ENCODE results near the gene AUTS2.

Gene AUTS2

DNA sequence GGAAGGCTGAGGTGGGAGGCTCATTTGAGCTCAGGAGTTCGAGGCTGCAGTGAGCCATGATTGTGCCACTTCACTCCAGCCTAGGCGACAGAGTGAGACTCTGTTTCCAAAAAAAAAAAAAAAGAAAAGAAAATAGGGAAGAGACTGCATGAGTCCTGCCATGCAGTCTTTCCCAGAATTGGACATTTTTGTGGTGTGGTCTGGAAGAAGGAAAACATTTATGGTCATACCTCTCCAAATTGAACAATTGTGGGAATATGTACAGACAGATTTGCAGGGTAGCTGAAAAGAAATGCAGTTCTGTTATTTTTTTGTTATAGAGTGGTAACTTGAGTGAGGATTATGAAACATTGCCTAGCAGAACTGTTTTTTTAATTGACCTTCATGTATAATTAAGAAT is 198.1 kb downstream of the AUTS2 start:
- TF ChIP-seq ZNF274 (IDR thresholded peaks at IDR 0.05; ENCODE audit: low read length) (no peak), ZNF274 (tag by site-specific recombination; IDR thresholded peaks at IDR 0.05; ENCODE audit: borderline replicate concordance) (no peak), IKZF3 (tag by site-specific recombination; IDR thresholded peaks at IDR 0.05) (no peak)
- Histone ChIP-seq H3K9me3 (ENCODE audit: control insufficient read depth, insufficient read depth, low read depth, low read length) (no peaks in the 10 kb centered on the region), H3K4me1 (ENCODE audit: control insufficient read depth, insufficient read depth, low read length) (peaks cover 17% of the 10 kb centered on the region), H3K27ac (ENCODE audit: extremely low read depth, low read depth, low read length) (no peak overlapping the region), H3K36me3 (ENCODE audit: control insufficient read depth in 2 of 2, insufficient read depth in 1 of 2, low read length in 2 of 2) (no peaks in the 10 kb centered on the region), H3K4me3 (ENCODE audit: low read depth, low read length) (no peak overlapping the region)
- POLR2A ChIA-PET, result no interaction called here
- CTCF ChIA-PET, result no interaction called here

DNA sequence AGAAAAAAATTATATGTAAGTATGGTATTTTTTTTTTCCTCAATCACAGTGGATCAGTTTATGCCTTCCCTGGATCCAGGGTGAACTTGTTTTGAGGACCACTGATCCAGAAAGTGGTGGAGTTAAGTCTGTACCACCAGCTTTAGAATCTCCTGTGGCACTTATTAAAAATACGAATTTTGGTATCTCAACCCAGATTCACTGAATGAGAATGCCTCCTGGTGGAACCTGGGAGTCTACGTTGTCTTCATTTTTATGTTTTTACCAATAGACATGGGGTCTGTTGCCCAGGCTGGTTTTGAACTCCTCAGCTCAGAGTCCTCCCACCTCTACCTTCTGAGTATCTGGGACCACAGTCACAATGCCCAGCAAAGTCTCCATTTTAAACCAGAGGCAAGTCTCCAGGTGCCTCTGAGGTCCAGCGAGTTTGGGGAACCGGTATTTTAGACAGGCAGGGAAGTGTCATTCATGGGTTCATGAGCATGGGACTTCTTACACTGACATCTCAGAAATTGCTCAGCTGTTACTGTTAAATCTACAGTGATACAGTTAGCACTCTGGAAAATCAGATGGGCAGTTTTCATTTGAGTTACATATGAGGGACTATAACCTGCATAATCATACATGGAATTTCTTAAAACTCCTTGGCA is 200.9 kb downstream of the AUTS2 start:
- no peaks in the 10 kb centered on the region for H3K36me3 ChIP-seq (ENCODE audit: control insufficient read depth in 2 of 2, insufficient read depth in 1 of 2, low read length in 2 of 2)
- peaks cover 44% of the 10 kb centered on the region for H3K4me1 ChIP-seq (ENCODE audit: control insufficient read depth, insufficient read depth, low read length)
- no peak overlapping the region for H3K27ac ChIP-seq (ENCODE audit: extremely low read depth, low read depth, low read length)
- CTCF ChIA-PET, result interaction anchor here (0.6 to 1.0 kb wide), 4 partner anchors 17 to 180 kb away, joined by 3 to 7 read pairs (median 3); no protein-coding TSS in a partner anchor
- TF ChIP-seq ZSCAN16 (tag by site-specific recombination; IDR thresholded peaks at IDR 0.05) (no peak), MEIS1 (CRISPR knock-in tag; IDR thresholded peaks at IDR 0.05; ENCODE audit: borderline replicate concordance) (no peak), ZNF266 (tag by site-specific recombination; IDR thresholded peaks at IDR 0.05; ENCODE audit: low read depth) (no peak), ZFHX2 (tag by site-specific recombination; conservative IDR thresholded peaks at IDR 0.05) (no peak), ZNF548 (tag by site-specific recombination; IDR thresholded peaks at IDR 0.05) (no peak), ZNF660 (tag by site-specific recombination; IDR thresholded peaks at IDR 0.05) (no peak)
- TF ChIP-seq, protein P1, sequence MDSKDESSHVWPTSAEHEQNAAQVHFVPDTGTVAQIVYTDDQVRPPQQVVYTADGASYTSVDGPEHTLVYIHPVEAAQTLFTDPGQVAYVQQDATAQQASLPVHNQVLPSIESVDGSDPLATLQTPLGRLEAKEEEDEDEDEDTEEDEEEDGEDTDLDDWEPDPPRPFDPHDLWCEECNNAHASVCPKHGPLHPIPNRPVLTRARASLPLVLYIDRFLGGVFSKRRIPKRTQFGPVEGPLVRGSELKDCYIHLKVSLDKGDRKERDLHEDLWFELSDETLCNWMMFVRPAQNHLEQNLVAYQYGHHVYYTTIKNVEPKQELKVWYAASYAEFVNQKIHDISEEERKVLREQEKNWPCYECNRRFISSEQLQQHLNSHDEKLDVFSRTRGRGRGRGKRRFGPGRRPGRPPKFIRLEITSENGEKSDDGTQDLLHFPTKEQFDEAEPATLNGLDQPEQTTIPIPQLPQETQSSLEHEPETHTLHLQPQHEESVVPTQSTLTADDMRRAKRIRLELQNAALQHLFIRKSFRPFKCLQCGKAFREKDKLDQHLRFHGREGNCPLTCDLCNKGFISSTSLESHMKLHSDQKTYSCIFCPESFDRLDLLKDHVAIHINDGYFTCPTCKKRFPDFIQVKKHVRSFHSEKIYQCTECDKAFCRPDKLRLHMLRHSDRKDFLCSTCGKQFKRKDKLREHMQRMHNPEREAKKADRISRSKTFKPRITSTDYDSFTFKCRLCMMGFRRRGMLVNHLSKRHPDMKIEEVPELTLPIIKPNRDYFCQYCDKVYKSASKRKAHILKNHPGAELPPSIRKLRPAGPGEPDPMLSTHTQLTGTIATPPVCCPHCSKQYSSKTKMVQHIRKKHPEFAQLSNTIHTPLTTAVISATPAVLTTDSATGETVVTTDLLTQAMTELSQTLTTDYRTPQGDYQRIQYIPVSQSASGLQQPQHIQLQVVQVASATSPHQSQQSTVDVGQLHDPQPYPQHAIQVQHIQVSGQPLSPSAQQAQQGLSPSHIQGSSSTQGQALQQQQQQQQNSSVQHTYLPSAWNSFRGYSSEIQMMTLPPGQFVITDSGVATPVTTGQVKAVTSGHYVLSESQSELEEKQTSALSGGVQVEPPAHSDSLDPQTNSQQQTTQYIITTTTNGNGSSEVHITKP (tag by site-specific recombination; IDR thresholded peaks at IDR 0.05), result no peak
- no peaks in the 10 kb centered on the region for H3K9me3 ChIP-seq (ENCODE audit: control insufficient read depth, insufficient read depth, low read depth, low read length)
- H3K4me3 ChIP-seq (ENCODE audit: low read depth, low read length), result no peak overlapping the region
- POLR2A ChIA-PET, result no interaction called here

DNA sequence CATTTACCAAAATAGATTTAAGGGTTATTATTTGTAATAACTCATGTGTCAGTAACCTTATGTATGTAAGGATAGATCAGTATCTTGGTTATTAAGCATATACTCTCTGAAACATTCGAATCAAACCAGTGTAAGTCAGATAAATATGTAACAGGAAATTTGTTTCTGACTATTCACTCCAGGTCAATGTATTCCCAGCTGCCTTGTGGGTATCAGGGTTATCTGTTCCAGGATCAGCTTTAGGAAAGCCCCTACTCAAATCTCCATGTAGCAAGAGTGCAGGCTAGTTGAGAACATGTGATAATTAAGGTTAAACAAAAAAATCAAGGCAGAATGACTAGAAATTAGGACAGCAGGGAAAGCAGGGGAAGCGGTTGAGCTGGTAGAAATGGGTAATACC is 201.7 kb downstream of the AUTS2 start:
- TF ChIP-seq TCF7L2 (IDR thresholded peaks at IDR 0.05; ENCODE audit: borderline replicate concordance, low read depth, low read length) (no peak), ZNF132 (tag by site-specific recombination; IDR thresholded peaks at IDR 0.05; ENCODE audit: borderline replicate concordance) (no peak), ZNF138 (tag by site-specific recombination; IDR thresholded peaks at IDR 0.05; ENCODE audit: borderline replicate concordance) (no peak)
- TF ChIP-seq, protein P2, sequence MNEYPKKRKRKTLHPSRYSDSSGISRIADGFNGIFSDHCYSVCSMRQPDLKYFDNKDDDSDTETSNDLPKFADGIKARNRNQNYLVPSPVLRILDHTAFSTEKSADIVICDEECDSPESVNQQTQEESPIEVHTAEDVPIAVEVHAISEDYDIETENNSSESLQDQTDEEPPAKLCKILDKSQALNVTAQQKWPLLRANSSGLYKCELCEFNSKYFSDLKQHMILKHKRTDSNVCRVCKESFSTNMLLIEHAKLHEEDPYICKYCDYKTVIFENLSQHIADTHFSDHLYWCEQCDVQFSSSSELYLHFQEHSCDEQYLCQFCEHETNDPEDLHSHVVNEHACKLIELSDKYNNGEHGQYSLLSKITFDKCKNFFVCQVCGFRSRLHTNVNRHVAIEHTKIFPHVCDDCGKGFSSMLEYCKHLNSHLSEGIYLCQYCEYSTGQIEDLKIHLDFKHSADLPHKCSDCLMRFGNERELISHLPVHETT (tag by site-specific recombination; IDR thresholded peaks at IDR 0.05), result no peak
- TF ChIP-seq, protein P3, sequence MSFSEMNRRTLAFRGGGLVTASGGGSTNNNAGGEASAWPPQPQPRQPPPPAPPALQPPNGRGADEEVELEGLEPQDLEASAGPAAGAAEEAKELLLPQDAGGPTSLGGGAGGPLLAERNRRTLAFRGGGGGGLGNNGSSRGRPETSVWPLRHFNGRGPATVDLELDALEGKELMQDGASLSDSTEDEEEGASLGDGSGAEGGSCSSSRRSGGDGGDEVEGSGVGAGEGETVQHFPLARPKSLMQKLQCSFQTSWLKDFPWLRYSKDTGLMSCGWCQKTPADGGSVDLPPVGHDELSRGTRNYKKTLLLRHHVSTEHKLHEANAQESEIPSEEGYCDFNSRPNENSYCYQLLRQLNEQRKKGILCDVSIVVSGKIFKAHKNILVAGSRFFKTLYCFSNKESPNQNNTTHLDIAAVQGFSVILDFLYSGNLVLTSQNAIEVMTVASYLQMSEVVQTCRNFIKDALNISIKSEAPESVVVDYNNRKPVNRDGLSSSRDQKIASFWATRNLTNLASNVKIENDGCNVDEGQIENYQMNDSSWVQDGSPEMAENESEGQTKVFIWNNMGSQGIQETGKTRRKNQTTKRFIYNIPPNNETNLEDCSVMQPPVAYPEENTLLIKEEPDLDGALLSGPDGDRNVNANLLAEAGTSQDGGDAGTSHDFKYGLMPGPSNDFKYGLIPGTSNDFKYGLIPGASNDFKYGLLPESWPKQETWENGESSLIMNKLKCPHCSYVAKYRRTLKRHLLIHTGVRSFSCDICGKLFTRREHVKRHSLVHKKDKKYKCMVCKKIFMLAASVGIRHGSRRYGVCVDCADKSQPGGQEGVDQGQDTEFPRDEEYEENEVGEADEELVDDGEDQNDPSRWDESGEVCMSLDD (tag by site-specific recombination; IDR thresholded peaks at IDR 0.05), result no peak
- TF ChIP-seq, protein P4, sequence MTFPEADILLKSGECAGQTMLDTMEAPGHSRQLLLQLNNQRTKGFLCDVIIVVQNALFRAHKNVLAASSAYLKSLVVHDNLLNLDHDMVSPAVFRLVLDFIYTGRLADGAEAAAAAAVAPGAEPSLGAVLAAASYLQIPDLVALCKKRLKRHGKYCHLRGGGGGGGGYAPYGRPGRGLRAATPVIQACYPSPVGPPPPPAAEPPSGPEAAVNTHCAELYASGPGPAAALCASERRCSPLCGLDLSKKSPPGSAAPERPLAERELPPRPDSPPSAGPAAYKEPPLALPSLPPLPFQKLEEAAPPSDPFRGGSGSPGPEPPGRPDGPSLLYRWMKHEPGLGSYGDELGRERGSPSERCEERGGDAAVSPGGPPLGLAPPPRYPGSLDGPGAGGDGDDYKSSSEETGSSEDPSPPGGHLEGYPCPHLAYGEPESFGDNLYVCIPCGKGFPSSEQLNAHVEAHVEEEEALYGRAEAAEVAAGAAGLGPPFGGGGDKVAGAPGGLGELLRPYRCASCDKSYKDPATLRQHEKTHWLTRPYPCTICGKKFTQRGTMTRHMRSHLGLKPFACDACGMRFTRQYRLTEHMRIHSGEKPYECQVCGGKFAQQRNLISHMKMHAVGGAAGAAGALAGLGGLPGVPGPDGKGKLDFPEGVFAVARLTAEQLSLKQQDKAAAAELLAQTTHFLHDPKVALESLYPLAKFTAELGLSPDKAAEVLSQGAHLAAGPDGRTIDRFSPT (tag by site-specific recombination; IDR thresholded peaks at IDR 0.05), result no peak
- TF ChIP-seq, protein P5, sequence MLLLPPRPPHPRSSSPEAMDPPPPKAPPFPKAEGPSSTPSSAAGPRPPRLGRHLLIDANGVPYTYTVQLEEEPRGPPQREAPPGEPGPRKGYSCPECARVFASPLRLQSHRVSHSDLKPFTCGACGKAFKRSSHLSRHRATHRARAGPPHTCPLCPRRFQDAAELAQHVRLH (tag by site-specific recombination; IDR thresholded peaks at IDR 0.05), result no peak
- POLR2A ChIA-PET, result no interaction called here
- Histone ChIP-seq H3K27ac (ENCODE audit: extremely low read depth, low read depth, low read length) (peak overlapping the region; percentile 20; the same call in 1 of the 2 replicates), H3K4me1 (ENCODE audit: control insufficient read depth, insufficient read depth, low read length) (peaks cover 49% of the 10 kb centered on the region), H3K9me3 (ENCODE audit: control insufficient read depth, insufficient read depth, low read depth, low read length) (no peaks in the 10 kb centered on the region), H3K4me3 (ENCODE audit: low read depth, low read length) (no peak overlapping the region), H3K36me3 (ENCODE audit: control insufficient read depth in 2 of 2, insufficient read depth in 1 of 2, low read length in 2 of 2) (no peaks in the 10 kb centered on the region)
- CTCF ChIA-PET, result interaction anchor here (0.6 to 1.2 kb wide), 6 partner anchors 18 to 203 kb away, joined by 3 read pairs; no protein-coding TSS in a partner anchor
